ENCODE results near the gene MKI67.

Gene MKI67

DNA sequence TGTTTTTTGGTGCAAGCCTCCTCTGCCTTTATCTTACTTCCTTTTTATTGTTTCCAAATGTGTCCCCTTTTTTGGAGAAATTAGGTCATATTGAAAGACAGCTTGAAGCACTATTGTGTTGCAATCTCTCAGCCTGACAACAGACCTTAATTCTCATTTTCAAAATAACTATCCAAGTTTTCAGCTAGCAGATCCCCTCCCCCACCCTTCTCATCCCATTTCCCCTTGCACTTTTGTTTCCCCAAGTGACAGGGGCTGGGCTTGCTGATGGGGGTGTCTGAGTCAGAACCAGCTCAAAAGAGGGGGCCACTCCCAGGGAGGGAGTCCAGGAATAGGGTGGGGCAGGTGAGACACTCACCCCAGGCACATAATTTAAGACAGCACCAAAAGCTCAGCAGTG, 75.3 kb downstream of the MKI67 start:
- TF ChIP-seq CTCF (IDR thresholded peaks at IDR 0.05; ENCODE audit: low read depth, low read length) = no peak
- in situ Hi-C loops (cut with HindIII; ENCODE audit: low sequenced_read_pairs) = no loop called here
- no peak for DNase-seq (ENCODE audit: low read depth, low spot score)
- H3K4me3 ChIP-seq (ENCODE audit: low read depth, low read length) = no peak overlapping the region

DNA sequence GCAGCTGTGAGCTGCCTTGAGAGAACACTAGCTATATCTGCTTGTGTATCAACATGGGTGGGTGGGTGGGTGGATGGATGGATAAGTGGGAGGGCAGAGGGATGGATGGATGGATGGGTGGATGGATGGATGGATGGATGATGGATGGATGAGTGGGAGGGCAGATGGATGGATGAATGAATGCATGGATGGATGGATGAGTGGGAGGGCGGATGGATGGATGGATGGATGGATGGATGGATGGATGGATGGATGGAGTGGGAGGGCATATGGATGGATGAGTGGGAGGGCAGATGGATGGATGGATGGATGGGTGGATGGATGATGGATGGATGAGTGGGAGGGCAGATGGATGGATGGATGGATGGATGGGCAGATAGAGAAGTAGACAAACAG, 76.1 kb downstream of the MKI67 start:
- H3K4me3 ChIP-seq (ENCODE audit: low read depth, low read length) = no peak overlapping the region
- in situ Hi-C loops (cut with HindIII; ENCODE audit: low sequenced_read_pairs) = no loop called here
- TF ChIP-seq CTCF (IDR thresholded peaks at IDR 0.05; ENCODE audit: low read depth, low read length) = no peak
- DNase-seq (ENCODE audit: low read depth, low spot score) = no peak

DNA sequence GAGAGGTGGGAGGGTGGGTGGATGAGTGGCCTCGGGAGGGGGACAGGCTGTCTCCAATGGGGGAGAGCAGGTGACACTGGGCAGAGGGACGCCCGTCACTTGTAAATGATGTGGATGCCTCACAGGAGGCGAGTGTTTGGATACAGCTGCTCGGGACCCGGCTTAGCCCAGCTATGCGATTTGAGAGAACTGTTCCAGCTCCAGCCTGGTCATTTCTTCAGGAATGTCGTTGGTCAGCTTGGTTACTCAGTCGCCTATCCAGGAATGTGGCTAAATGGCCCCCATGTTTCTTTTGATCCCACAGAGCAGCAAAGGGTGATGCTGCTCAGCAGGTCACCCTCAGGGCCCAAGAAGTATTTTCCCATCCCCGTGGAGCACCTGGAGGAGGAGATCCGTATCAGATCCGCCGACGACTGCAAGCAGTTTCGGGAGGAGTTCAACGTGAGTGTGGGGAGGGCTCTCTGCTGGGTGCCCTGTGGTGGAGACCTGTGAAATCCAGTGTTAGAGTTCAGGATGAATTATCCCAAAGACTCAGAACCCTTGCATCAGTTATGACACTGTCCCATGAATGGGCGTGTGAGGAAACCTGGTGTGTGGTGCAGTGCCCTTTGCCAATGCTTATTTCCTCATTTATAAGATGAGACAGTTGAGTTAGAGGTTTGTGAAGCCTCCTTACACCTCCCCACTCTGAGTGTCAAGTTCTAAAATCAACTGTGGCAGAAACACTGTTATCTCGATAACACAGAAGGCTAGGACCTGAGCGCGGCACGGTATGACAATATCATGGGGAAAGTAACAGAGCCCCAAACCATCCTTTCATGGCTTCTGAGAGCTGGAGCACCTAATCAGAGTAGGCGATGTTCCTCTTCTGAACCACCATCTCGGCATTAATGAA, 76.8 kb downstream of the MKI67 start:
- DNase-seq (ENCODE audit: low read depth, low spot score) = no peak
- TF ChIP-seq CTCF (IDR thresholded peaks at IDR 0.05; ENCODE audit: low read depth, low read length) = no peak
- H3K4me3 ChIP-seq (ENCODE audit: low read depth, low read length) = no peak overlapping the region
- in situ Hi-C loops (cut with HindIII; ENCODE audit: low sequenced_read_pairs) = no loop called here

- DNase-seq (ENCODE audit: low read depth, low spot score) = no peak
- H3K4me3 ChIP-seq (ENCODE audit: low read depth, low read length) = no peak overlapping the region
- in situ Hi-C loops (cut with HindIII; ENCODE audit: low sequenced_read_pairs) = no loop called here
Measured at GRCh38 chr10:128048819-128049210, 77.4 kb downstream of the MKI67 start.

GRCh38 chr10:128047991-128048818, 78.0 kb downstream of the MKI67 start:
- TF ChIP-seq CTCF (IDR thresholded peaks at IDR 0.05; ENCODE audit: low read depth, low read length) = no peak
- peak; percentile 28 for DNase-seq (ENCODE audit: low read depth, low spot score)
- in situ Hi-C loops (cut with HindIII; ENCODE audit: low sequenced_read_pairs) = no loop called here
- H3K4me3 ChIP-seq (ENCODE audit: low read depth, low read length) = no peak overlapping the region

More at GRCh38 chr10:128048819-128049210, 77.4 kb downstream of the MKI67 start:
- TF ChIP-seq CTCF (IDR thresholded peaks at IDR 0.05; ENCODE audit: low read depth, low read length) = no peak

GRCh38 chr10:128047351-128047750, 78.9 kb downstream of the MKI67 start:
- TF ChIP-seq CTCF (IDR thresholded peaks at IDR 0.05; ENCODE audit: low read depth, low read length) = no peak
- no peak for DNase-seq (ENCODE audit: low read depth, low spot score)
- no peak overlapping the region for H3K4me3 ChIP-seq (ENCODE audit: low read depth, low read length)
- in situ Hi-C loops (cut with HindIII; ENCODE audit: low sequenced_read_pairs) = no loop called here
